Choroid plexus epithelial cell (primary cell): Measurements from ENCODE around the gene ILKAP.

Source experiments
- DNase-seq: peaks from one replicate; pipeline ENCODE4 v3.0.0-alpha.2; 2010; ENCODE audit warnings: low read depth
- H3K4me3 ChIP-seq: 2 replicates; pipeline ENCODE4 v1.5.1; 2011; ENCODE audit warnings: low read depth, mild to moderate bottlenecking, control low read depth, low read length, moderate library complexity
- CTCF ChIP-seq: conservative IDR thresholded peaks from 2 replicates; pipeline ENCODE4 v1.5.1; 2011; ENCODE audit warnings: low read depth, mild to moderate bottlenecking, control low read depth, inconsistent platforms, low read length, moderate library complexity

The ILKAP gene

GRCh38 chr2:238168196-238169047 is 35.1 kb downstream of the ILKAP start:
- no peak overlapping the region for H3K4me3 ChIP-seq
- no peak for TF ChIP-seq CTCF
- no peak for DNase-seq

GRCh38 chr2:238167761-238168160 is 35.7 kb downstream of the ILKAP start:
- TF ChIP-seq CTCF: no peak
- H3K4me3 ChIP-seq: no peak overlapping the region
- DNase-seq: peak; percentile 50

- H3K4me3 ChIP-seq: no peak overlapping the region
- no peak for DNase-seq
- no peak for TF ChIP-seq CTCF
Observed at GRCh38 chr2:238167344-238167715, 36.2 kb downstream of the ILKAP start.

- no peak for DNase-seq
- H3K4me3 ChIP-seq: no peak overlapping the region
- no peak for TF ChIP-seq CTCF
Observed at GRCh38 chr2:238166391-238167343, 36.8 kb downstream of the ILKAP start.

GRCh38 chr2:238165288-238165921 is 38.1 kb downstream of the ILKAP start:
- no peak for TF ChIP-seq CTCF
- DNase-seq: no peak
- no peak overlapping the region for H3K4me3 ChIP-seq

- TF ChIP-seq CTCF: no peak
- DNase-seq: no peak
- no peak overlapping the region for H3K4me3 ChIP-seq
Observed at GRCh38 chr2:238164906-238165287, 38.6 kb downstream of the ILKAP start.
